ENCODE results near the gene PCTP. TPM values are rescaled to one million over a fixed set of nuclear protein-coding genes. Genes with fewer than 3 reads are reported as not detected.

PCTP gene
- total RNA-seq, 4 donors from 2014 or later: 11.2 to 17.4 (median 11.8) TPM

GRCh38 chr17:55762086-55762858 is 11.4 kb downstream of the PCTP start:
- 96% methylated on average over 6 of the region's 6 CpGs for WGBS
- no peaks in the 10 kb centered on the region for H3K9me3 ChIP-seq
- no peaks in the 10 kb centered on the region for H3K27me3 ChIP-seq
- peaks cover 0 to under 1% (median 0%) of the 10 kb centered on the region in 4 donors for H3K36me3 ChIP-seq
- peaks cover 17 to 32% (median 23%) of the 10 kb centered on the region in 4 donors for H3K4me1 ChIP-seq
- no peak for DNase-seq (ENCODE audit: extremely low spot score)
- H3K27ac ChIP-seq (replicated peaks in 1 of 4): no peak overlapping the region
- H3K4me3 ChIP-seq: no peak overlapping the region
- TF ChIP-seq POLR2AphosphoS5 (IDR thresholded peaks at IDR 0.05): no peak
- no peak for TF ChIP-seq POLR2A (IDR thresholded peaks at IDR 0.05; ENCODE audit: low read depth)
- no peak for TF ChIP-seq EP300 (IDR thresholded peaks at IDR 0.05)
- TF ChIP-seq CTCF (IDR thresholded peaks at IDR 0.05): no peak
- intact Hi-C loops (cut with DNase I): no loop called here

- Histone ChIP-seq H3K9me3 (no peaks in the 10 kb centered on the region), H3K27ac (replicated peaks in 1 of 4) (peak overlapping the region in 2 of 4 donors; percentile 3 to 21), H3K36me3 (peaks cover 0 to 14% (median 12%) of the 10 kb centered on the region in 4 donors), H3K27me3 (no peaks in the 10 kb centered on the region), H3K4me3 (no peak overlapping the region), H3K4me1 (peaks cover 10 to 32% (median 24%) of the 10 kb centered on the region in 4 donors)
- DNase-seq (ENCODE audit: extremely low spot score): no peak
- no peak for TF ChIP-seq POLR2A (IDR thresholded peaks at IDR 0.05; ENCODE audit: low read depth)
- no peak for TF ChIP-seq EP300 (IDR thresholded peaks at IDR 0.05)
- no peak for TF ChIP-seq CTCF (IDR thresholded peaks at IDR 0.05)
- TF ChIP-seq POLR2AphosphoS5 (IDR thresholded peaks at IDR 0.05): peak in 1 of 2 donors; percentile 23
- intact Hi-C loops (cut with DNase I): no loop called here
- WGBS: 65% methylated on average over 6 of the region's 6 CpGs
These were observed 13.0 kb downstream of the PCTP start for GRCh38 chr17:55763856-55764255.

GRCh38 chr17:55764610-55765009 is 13.8 kb downstream of the PCTP start:
- no peaks in the 10 kb centered on the region for H3K9me3 ChIP-seq
- no peaks in the 10 kb centered on the region for H3K27me3 ChIP-seq
- peaks cover 0 to 22% (median 15%) of the 10 kb centered on the region in 4 donors for H3K36me3 ChIP-seq
- H3K4me1 ChIP-seq: peaks cover 10 to 31% (median 24%) of the 10 kb centered on the region in 4 donors
- intact Hi-C loops (cut with DNase I): no loop called here
- no peak overlapping the region for H3K4me3 ChIP-seq
- DNase-seq (ENCODE audit: extremely low spot score): no peak
- H3K27ac ChIP-seq (replicated peaks in 1 of 4): peak overlapping the region in 1 of 4 donors; percentile 21
- WGBS: 93% methylated on average over 4 of the region's 4 CpGs
- TF ChIP-seq EP300 (IDR thresholded peaks at IDR 0.05) (no peak), CTCF (IDR thresholded peaks at IDR 0.05) (no peak), POLR2AphosphoS5 (IDR thresholded peaks at IDR 0.05) (no peak), POLR2A (IDR thresholded peaks at IDR 0.05; ENCODE audit: low read depth) (no peak)

- Histone ChIP-seq H3K4me3 (no peak overlapping the region), H3K27ac (replicated peaks in 1 of 4) (no peak overlapping the region), H3K9me3 (no peaks in the 10 kb centered on the region), H3K36me3 (peaks cover 0 to 26% (median 17%) of the 10 kb centered on the region in 4 donors), H3K27me3 (no peaks in the 10 kb centered on the region), H3K4me1 (peaks cover 10 to 33% (median 28%) of the 10 kb centered on the region in 4 donors)
- no peak for TF ChIP-seq EP300 (IDR thresholded peaks at IDR 0.05)
- TF ChIP-seq POLR2A (IDR thresholded peaks at IDR 0.05; ENCODE audit: low read depth): no peak
- no peak for TF ChIP-seq POLR2AphosphoS5 (IDR thresholded peaks at IDR 0.05)
- TF ChIP-seq CTCF (IDR thresholded peaks at IDR 0.05): no peak
- intact Hi-C loops (cut with DNase I): no loop called here
- WGBS: 94% methylated on average over 3 of the region's 3 CpGs
- DNase-seq (ENCODE audit: extremely low spot score): no peak
These were observed 14.6 kb downstream of the PCTP start for GRCh38 chr17:55765472-55765871.
